HEK293 (cell line): ENCODE data around the gene CCDC178.

Experiments
- GLI4 ChIP-seq: fragments of 450-650 bp; formaldehyde crosslinking; IDR thresholded peaks from 2 replicates; pipeline ENCODE4 v1.5.1; 2016; ENCODE audit warnings: missing biosample characterization, missing genetic modification characterization
- REPIN1 ChIP-seq: fragments of 450-650 bp; formaldehyde crosslinking; IDR thresholded peaks from 2 replicates; pipeline ENCODE4 v1.5.1; 2017; ENCODE audit warnings: missing biosample characterization, missing genetic modification characterization, low read depth
- SETDB1 ChIP-seq: IDR thresholded peaks from one replicate; pipeline ENCODE4 v1.6.1; 2017; ENCODE audit warnings: mild to moderate bottlenecking, low read length, moderate library complexity, mixed read lengths; ENCODE audit not compliant: insufficient read length
- ZNF184 ChIP-seq: fragments of 450-650 bp; IDR thresholded peaks from 2 replicates; pipeline ENCODE4 v1.5.1; 2018; ENCODE audit warnings: missing biosample characterization, mild to moderate bottlenecking, missing genetic modification characterization
- ZNF202 ChIP-seq: fragments of 450-650 bp; formaldehyde crosslinking; IDR thresholded peaks from 2 replicates; pipeline ENCODE4 v1.5.1; 2016; ENCODE audit warnings: missing biosample characterization, missing genetic modification characterization, borderline replicate concordance
- ZNF211 ChIP-seq: fragments of 450-650 bp; formaldehyde crosslinking; IDR thresholded peaks from 2 replicates; pipeline ENCODE4 v1.5.1; 2016; ENCODE audit warnings: low read depth, missing biosample characterization, missing genetic modification characterization
- ZNF324 ChIP-seq: fragments of 450-650 bp; formaldehyde crosslinking; IDR thresholded peaks from 2 replicates; pipeline ENCODE4 v1.5.1; 2016; ENCODE audit warnings: missing biosample characterization, missing genetic modification characterization
- TF ChIP-seq, protein P1 (sequence below): fragments of 450-650 bp; formaldehyde crosslinking; IDR thresholded peaks from 2 replicates; pipeline ENCODE4 v1.5.1; 2016; ENCODE audit warnings: missing biosample characterization, missing genetic modification characterization
- TF ChIP-seq, protein P2 (sequence below): fragments of 450-650 bp; formaldehyde crosslinking; IDR thresholded peaks from 2 replicates; pipeline ENCODE4 v1.5.1; 2016; ENCODE audit warnings: missing biosample characterization, missing genetic modification characterization
- TF ChIP-seq, protein P3 (sequence below): fragments of 450-650 bp; formaldehyde crosslinking; IDR thresholded peaks from 2 replicates; pipeline ENCODE4 v1.5.1; 2016; ENCODE audit warnings: missing biosample characterization, missing genetic modification characterization
- TF ChIP-seq, protein P4 (sequence below): fragments of 450-650 bp; formaldehyde crosslinking; IDR thresholded peaks from 2 replicates; pipeline ENCODE4 v1.5.1; 2016; ENCODE audit warnings: missing biosample characterization, missing genetic modification characterization

DNA sequence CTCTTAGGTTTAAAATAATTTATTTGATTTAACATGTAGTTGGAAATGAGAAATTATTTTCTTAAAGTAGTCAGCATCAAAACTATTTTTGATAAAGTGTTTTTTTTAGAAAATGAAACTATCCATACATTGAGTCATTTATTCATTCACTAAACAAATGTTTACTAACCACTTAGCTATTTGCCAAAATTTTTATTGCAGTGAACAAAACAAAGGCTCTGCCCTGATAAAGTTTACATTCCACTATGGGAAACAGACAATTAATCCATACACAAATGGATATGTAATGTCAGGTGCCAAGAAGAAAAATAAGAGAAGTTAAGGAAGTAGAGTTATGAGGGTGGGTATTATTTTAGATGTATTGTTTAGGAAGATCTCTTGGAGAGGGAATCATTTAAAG lies 19.1 kb upstream of the CCDC178 start:
- TF ChIP-seq, protein P1, sequence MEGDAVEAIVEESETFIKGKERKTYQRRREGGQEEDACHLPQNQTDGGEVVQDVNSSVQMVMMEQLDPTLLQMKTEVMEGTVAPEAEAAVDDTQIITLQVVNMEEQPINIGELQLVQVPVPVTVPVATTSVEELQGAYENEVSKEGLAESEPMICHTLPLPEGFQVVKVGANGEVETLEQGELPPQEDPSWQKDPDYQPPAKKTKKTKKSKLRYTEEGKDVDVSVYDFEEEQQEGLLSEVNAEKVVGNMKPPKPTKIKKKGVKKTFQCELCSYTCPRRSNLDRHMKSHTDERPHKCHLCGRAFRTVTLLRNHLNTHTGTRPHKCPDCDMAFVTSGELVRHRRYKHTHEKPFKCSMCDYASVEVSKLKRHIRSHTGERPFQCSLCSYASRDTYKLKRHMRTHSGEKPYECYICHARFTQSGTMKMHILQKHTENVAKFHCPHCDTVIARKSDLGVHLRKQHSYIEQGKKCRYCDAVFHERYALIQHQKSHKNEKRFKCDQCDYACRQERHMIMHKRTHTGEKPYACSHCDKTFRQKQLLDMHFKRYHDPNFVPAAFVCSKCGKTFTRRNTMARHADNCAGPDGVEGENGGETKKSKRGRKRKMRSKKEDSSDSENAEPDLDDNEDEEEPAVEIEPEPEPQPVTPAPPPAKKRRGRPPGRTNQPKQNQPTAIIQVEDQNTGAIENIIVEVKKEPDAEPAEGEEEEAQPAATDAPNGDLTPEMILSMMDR (tag by site-specific recombination) = no peak
- TF ChIP-seq REPIN1 (tag by site-specific recombination) (no peak), ZNF202 (no peak), ZNF211 (tag by site-specific recombination) (no peak), SETDB1 (no peak), GLI4 (tag by site-specific recombination) (no peak), ZNF184 (no peak), ZNF324 (no peak)
- TF ChIP-seq, protein P2, sequence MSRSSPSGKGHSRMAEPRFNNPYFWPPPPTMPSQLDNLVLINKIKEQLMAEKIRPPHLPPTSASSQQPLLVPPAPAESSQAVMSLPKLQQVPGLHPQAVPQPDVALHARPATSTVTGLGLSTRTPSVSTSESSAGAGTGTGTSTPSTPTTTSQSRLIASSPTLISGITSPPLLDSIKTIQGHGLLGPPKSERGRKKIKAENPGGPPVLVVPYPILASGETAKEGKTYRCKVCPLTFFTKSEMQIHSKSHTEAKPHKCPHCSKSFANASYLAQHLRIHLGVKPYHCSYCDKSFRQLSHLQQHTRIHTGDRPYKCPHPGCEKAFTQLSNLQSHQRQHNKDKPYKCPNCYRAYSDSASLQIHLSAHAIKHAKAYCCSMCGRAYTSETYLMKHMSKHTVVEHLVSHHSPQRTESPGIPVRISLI (tag by site-specific recombination) = no peak
- TF ChIP-seq, protein P3, sequence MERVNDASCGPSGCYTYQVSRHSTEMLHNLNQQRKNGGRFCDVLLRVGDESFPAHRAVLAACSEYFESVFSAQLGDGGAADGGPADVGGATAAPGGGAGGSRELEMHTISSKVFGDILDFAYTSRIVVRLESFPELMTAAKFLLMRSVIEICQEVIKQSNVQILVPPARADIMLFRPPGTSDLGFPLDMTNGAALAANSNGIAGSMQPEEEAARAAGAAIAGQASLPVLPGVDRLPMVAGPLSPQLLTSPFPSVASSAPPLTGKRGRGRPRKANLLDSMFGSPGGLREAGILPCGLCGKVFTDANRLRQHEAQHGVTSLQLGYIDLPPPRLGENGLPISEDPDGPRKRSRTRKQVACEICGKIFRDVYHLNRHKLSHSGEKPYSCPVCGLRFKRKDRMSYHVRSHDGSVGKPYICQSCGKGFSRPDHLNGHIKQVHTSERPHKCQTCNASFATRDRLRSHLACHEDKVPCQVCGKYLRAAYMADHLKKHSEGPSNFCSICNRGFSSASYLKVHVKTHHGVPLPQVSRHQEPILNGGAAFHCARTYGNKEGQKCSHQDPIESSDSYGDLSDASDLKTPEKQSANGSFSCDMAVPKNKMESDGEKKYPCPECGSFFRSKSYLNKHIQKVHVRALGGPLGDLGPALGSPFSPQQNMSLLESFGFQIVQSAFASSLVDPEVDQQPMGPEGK (tag by site-specific recombination) = no peak
- TF ChIP-seq, protein P4, sequence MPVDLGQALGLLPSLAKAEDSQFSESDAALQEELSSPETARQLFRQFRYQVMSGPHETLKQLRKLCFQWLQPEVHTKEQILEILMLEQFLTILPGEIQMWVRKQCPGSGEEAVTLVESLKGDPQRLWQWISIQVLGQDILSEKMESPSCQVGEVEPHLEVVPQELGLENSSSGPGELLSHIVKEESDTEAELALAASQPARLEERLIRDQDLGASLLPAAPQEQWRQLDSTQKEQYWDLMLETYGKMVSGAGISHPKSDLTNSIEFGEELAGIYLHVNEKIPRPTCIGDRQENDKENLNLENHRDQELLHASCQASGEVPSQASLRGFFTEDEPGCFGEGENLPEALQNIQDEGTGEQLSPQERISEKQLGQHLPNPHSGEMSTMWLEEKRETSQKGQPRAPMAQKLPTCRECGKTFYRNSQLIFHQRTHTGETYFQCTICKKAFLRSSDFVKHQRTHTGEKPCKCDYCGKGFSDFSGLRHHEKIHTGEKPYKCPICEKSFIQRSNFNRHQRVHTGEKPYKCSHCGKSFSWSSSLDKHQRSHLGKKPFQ (tag by site-specific recombination) = no peak
